ENCODE measurements around the gene RD3L.
A peak's percentile ranks its signal among the peaks of the same experiment; 100 is the strongest.
"Not testable (repeated sequence)": the region's sequence is repeated elsewhere in the genome, so short reads cannot be mapped to it uniquely, and the experiment has no call there.

RD3L gene

DNA sequence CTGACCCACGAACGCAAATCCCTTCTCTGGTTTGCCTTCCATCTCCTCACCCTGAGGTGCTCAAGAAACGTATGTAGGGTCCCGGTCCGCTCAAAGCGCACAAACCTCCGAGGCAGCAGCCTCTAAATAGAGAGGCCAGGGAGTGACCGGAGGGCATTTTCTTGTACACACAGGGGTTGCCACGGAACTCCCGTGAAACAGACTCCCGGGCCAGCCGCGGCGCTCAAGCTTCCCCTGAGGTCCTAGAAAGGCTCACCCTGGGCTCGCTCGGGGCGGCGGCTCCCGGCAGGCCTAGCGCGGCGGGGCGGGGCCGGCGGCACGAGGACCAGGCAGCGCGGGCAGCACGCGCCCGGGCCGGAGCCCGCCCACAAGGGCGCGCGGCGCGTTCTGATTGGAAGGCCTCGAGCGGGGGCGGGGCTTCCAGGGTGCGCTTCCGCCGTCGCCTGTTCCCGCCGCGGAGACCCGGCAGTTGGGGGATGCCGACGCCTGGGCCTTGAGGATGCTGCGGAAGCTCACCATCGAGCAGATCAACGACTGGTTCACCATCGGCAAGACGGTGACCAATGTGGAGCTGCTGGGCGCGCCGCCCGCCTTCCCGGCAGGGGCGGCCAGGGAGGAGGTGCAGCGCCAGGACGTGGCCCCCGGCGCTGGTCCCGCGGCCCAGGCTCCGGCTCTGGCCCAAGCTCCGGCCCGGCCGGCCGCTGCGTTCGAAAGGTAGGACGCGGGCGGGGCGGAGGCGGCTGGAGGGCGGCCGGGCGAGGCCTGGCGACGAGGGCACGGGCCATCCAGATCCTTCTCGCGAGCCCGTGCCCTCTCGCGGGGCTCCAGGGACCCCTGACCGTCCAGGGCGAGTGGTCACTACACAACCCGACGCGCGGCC lies 14.1 kb downstream of the RD3L start, which contains the start of gene TDRD9:
TSS of gene TDRD9 (plus strand) at position 446 of the 880 bp plus-strand sequence. CDS start at position 500, 54 bp downstream.
- DNase-seq (ENCODE audit: low spot score): no peak

GRCh38 chr14:103927566-103927965 lies 14.8 kb downstream of the RD3L start:
- DNase-seq (ENCODE audit: low spot score): no peak

GRCh38 chr14:103925316-103925715 lies 17.0 kb downstream of the RD3L start:
- DNase-seq (ENCODE audit: low spot score): no peak

- DNase-seq (ENCODE audit: low spot score): no peak
These were observed 18.5 kb downstream of the RD3L start for GRCh38 chr14:103923863-103924262.

DNA sequence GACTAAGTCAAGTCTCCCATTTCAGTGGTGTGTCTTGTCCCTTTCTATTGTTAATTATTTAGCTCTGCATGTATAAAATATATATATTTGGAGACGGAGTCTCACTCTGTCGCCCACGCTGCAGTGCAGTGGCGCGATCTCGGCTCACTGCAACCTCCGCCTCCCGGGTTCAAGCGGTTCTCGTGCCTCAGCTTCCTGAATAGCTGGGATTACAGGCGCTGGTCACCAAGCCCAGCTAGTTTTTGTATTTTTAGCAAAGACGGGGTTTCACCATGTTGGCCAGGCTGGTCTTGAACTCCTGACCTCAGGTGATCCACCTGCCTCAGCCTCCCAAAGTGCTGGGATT lies 20.5 kb downstream of the RD3L start:
- not testable (repeated sequence) for DNase-seq (ENCODE audit: low spot score)

DNA sequence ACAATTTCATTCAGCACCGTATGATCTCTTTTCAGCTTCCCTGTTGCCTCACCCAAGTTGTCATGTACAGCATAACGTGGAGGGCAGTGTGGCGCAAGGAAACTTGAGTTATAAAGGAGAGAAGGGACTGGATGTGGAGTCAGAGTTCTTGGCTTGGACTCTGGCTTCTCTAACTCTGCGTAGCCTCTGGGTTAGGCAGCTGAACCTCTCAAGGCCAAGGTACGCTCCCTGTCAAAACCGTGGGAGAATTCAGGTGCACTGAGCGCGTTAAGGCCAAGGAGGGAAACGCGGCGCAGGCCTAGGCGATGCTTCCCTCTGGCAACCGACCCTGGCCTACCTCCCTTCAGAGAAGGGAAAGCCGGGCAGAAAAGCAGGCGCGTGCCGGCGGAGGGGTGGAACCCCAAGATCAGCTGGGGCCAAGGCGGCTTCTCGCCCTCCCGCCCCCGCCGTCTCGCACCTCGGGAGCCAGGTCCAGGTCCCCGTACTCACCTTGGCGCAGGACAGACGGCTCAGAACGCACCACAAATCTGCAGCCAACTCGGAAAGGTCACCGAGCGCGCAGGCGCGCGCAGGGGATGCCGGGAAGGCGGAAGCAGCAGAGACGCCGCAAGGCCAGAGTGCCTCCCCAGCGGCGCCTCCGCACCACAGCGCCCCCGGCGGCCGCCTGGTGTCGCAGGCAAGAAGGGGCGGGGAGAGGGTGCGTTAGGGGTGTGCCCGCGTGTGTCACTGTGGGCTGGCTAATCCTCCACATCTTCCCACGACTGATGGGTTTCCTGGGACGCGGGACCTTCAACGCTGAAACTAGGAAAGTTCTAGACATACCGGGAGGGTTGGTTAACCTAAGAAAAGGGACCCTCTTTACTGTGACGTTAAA lies 21.1 kb downstream of the RD3L start:
- peak; percentile 99 for DNase-seq (ENCODE audit: low spot score)

- no peak for DNase-seq (ENCODE audit: low spot score)
These were observed 25.6 kb downstream of the RD3L start for GRCh38 chr14:103916636-103917262.

GRCh38 chr14:103915616-103916015 lies 26.7 kb downstream of the RD3L start:
- no peak for DNase-seq (ENCODE audit: low spot score)

DNA sequence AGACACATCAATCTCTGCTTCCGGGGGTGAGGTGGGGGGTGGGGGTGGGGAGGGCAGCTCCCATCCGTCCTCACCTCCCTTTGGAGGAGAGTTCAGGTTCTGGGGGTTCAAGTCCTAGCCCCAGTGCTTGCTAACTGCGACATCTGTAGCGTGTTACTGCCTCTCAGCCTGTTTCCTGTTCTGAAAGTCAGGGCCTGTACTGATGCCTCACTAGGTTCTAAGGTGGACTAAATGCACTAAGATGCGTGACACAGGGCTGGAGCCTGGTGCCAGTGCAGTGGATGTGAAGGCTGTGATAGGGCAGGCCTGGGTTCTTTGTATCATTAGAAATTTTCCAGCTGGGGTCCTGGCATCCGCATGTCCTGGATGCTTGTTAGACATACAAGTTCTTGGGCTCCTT lies 31.3 kb downstream of the RD3L start:
- no peak for DNase-seq (ENCODE audit: low spot score)

- peak; percentile 79 for DNase-seq (ENCODE audit: low spot score)
These were observed 31.9 kb downstream of the RD3L start for GRCh38 chr14:103910262-103910935.

DNA sequence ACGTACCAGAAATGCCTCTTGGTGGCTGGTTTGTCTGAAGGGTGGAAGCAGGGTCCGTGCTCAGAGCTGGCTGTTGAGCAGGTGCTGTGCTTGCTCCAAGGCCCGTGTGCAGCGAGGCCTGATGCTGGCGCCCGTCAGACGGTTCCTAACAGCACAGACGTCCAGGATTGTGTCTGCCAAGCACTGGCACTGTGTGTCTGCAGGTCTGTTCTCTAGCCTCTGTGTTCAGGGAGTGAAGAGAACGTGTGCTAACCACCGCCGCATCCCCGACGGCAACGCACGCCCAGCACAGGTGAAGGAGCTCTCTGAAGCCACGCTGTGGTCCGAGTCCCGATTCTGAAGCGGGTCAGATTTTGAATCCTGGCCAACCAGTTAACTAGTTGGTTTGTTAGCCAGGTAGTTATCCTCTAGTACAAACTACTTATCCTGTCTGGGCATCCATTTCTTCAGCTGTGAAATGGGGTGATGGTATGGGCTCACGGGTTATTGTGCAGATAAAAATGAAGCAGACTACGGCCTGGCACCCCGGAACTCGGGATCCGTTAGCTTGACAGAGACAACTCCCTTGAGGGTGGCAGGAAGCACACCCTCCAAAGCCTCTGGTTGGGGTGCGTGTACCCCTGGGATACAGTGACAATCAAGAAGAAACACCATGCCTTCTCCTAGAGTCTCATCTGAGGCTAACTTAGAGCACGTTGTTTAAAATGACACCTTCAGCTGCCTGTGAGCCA lies 32.6 kb downstream of the RD3L start:
- DNase-seq (ENCODE audit: low spot score): no peak

GRCh38 chr14:103908580-103908979 lies 33.7 kb downstream of the RD3L start:
- DNase-seq (ENCODE audit: low spot score): no peak

GRCh38 chr14:103905842-103906456 lies 36.4 kb downstream of the RD3L start:
- DNase-seq (ENCODE audit: low spot score): no peak

- no peak for DNase-seq (ENCODE audit: low spot score)
These were observed 37.7 kb downstream of the RD3L start for GRCh38 chr14:103904493-103905107.

GRCh38 chr14:103899833-103900232 lies 42.5 kb downstream of the RD3L start:
- DNase-seq (ENCODE audit: low spot score): no peak

DNA sequence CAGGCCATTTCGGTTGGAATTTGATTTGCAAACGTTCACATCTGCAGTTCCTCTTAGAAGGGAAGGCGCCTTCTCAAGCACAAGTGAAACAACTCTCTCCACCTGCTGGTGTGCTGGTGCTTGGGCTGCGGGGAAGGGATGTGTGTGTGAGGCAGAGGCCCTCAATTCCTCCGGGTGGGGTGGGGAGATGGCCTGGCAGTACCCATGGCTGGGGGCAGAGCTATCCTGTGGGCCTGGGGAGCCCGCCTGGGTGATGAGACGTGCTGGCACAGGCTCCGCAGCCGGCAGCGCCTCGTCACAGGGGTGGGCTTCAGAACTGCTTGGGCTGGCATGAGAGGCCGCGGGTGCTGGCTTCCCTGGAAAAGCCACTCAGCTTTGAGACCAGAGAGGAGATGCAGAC lies 43.0 kb downstream of the RD3L start:
- no peak for DNase-seq (ENCODE audit: low spot score)

DNA sequence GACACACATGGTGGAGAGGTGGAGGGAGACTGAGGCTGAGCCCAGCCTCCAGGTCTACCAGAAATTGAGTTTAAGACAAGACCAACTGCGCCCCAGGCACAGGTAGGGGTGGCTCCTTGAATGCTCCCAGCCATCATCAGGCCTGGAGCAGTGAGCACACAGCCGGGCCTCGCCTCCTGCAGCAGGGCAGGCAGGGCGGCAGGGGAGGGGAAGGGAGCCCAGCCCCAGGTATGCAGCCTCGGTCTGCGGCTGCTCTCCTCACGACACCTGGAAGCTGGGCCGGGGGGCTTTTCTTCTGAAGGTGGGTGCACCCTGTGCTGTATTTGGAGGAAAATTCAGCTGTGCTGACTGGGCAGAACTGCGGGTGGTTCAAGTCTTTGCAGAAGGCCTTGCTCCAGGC lies 43.6 kb downstream of the RD3L start:
- DNase-seq (ENCODE audit: low spot score): no peak

DNA sequence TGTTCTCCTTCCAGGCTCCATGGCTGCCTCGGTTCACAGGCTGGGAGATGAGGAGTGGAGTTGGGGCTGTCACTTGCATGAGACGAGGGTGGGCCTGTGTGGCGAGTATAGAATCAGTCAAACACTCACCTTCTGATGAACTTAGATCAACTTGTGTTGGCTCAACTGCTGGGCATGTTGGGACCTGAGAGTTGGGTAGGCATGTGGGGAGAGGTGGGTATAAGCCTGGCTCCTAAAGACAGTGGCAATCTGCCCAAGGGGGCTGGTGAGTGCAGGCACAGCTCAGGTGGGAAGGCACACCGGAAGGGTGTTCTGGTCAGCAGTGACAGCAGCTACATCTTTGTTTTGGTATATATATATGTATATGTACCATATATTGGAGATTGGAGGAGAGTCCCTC lies 44.1 kb downstream of the RD3L start:
- DNase-seq (ENCODE audit: low spot score): no peak

- DNase-seq (ENCODE audit: low spot score): no peak
These were observed 45.0 kb downstream of the RD3L start for GRCh38 chr14:103897075-103897947.
